K562 (cell line): ENCODE data around the gene SESN2. TPM values are rescaled to one million over a fixed set of nuclear protein-coding genes. Genes with fewer than 3 reads are reported as not detected.

ENCODE experiments used
- ATF2 ChIP-seq: sonication (generic); formaldehyde crosslinking; IDR thresholded peaks from 2 replicates; pipeline ENCODE4 v1.8.1; 2022; ENCODE audit warnings: missing genetic modification reagents
- CREB5 ChIP-seq: fragments of 250-450 bp; sonication (Bioruptor Pico); IDR thresholded peaks from 2 replicates; pipeline ENCODE4 v1.5.0; 2020; ENCODE audit warnings: mild to moderate bottlenecking
- FUS ChIP-seq: fragments of 200-400 bp; formaldehyde crosslinking; optimal IDR thresholded peaks from 2 replicates; pipeline ENCODE3; 2017; ENCODE audit warnings: low read depth, low read length
- JUN ChIP-seq, 2 experiments: sonication (generic) in 1 of 2; formaldehyde crosslinking in 1 of 2; IDR thresholded peaks; 2 replicates each; pipeline versions ENCODE4 v1.6.1 to v1.8.0; 2012 to 2022; ENCODE audit warnings: borderline replicate concordance in 2 of 2, mild to moderate bottlenecking in 2 of 2, improper control_type of control experiment in 1 of 2, low read depth in 1 of 2, low read length in 1 of 2, missing genetic modification reagents in 1 of 2
- JUNB ChIP-seq: fragments of 450-650 bp; formaldehyde crosslinking; conservative IDR thresholded peaks from 2 replicates; pipeline ENCODE4 v1.4.0; 2020; ENCODE audit warnings: mild to moderate bottlenecking
- L3MBTL2 ChIP-seq: fragments of 450-650 bp; IDR thresholded peaks from 2 replicates; pipeline ENCODE4 v1.6.1; 2016; ENCODE audit warnings: mild to moderate bottlenecking, moderate library complexity
- RNF2 ChIP-seq: sonication (generic); IDR thresholded peaks from 2 replicates; pipeline ENCODE4 v1.6.1; 2016
- SRSF1 ChIP-seq: fragments of 200-400 bp; formaldehyde crosslinking; IDR thresholded peaks from 2 replicates; pipeline ENCODE4 v1.6.1; 2017; ENCODE audit warnings: mild to moderate bottlenecking, low read depth, low read length, moderate library complexity
- ZBTB26 ChIP-seq: fragments of 450-650 bp; formaldehyde crosslinking; IDR thresholded peaks from 2 replicates; pipeline ENCODE4 v1.4.0; 2022; ENCODE audit warnings: missing genetic modification characterization
- ZEB2 ChIP-seq: fragments of 450-650 bp; IDR thresholded peaks from 2 replicates; pipeline ENCODE4 v1.6.1; 2016
- ZFX ChIP-seq: sonication (generic); formaldehyde crosslinking; IDR thresholded peaks from 2 replicates; pipeline ENCODE4 v1.8.0; 2022; ENCODE audit warnings: mild to moderate bottlenecking, missing genetic modification reagents, moderate library complexity
- ZNF174 ChIP-seq: fragments of 250-450 bp; sonication (Bioruptor Pico); IDR thresholded peaks from 2 replicates; pipeline ENCODE4 v1.4.0; 2020; ENCODE audit warnings: mild to moderate bottlenecking
- ZNF224 ChIP-seq: sonication (generic); formaldehyde crosslinking; IDR thresholded peaks from 2 replicates; pipeline ENCODE4 v1.8.0; 2022; ENCODE audit warnings: mild to moderate bottlenecking, missing genetic modification reagents
- ZNF586 ChIP-seq: fragments of 450-650 bp; formaldehyde crosslinking; conservative IDR thresholded peaks from 2 replicates; pipeline ENCODE4 v1.4.0; 2020; ENCODE audit warnings: mild to moderate bottlenecking, moderate library complexity
- ZNF668 ChIP-seq: fragments of 250-450 bp; sonication (Bioruptor Pico); IDR thresholded peaks from 2 replicates; pipeline ENCODE4 v1.8.0; 2022; ENCODE audit warnings: mild to moderate bottlenecking, inconsistent platforms
- ZNF695 ChIP-seq: fragments of 450-650 bp; formaldehyde crosslinking; IDR thresholded peaks from 2 replicates; pipeline ENCODE4 v1.4.0; 2020; ENCODE audit warnings: mild to moderate bottlenecking, moderate library complexity
- ZNF707 ChIP-seq: fragments of 250-450 bp; sonication (Bioruptor Pico); conservative IDR thresholded peaks from 2 replicates; pipeline ENCODE4 v1.8.0; 2022; ENCODE audit warnings: inconsistent platforms, mild to moderate bottlenecking, moderate library complexity
- ZNF764 ChIP-seq: fragments of 250-450 bp; sonication (Bioruptor Pico); IDR thresholded peaks from 2 replicates; pipeline ENCODE4 v1.4.0; 2020; ENCODE audit warnings: low read depth, mild to moderate bottlenecking, moderate library complexity
- ZNF79 ChIP-seq: fragments of 250-450 bp; sonication (Bioruptor Pico); IDR thresholded peaks from 2 replicates; pipeline ENCODE4 v1.4.0; 2020; ENCODE audit warnings: low read depth, mild to moderate bottlenecking, moderate library complexity
- polyA plus RNA-seq, 8 experiments: library from polyadenylated mRNA; depleted of rRNA in 4 of 8; stranded (reverse) in 5 of 8; unstranded in 3 of 8; fragments of >200 nt; fragmentation: Nextera tagmentation in 2 of 8; fragmentation: Illumina TruSeq in 1 of 8; extraction: Ambion mirVana in 2 of 8; extraction: Trizol in 1 of 8; gene quantifications; 2 replicates each; pipeline versions ENCODE4 v1.2.1 to v1.2.3, GENCODE V29; 2011 to 2014; ENCODE audit warnings: inconsistent platforms in 1 of 8, missing spikeins in 1 of 8
- total RNA-seq, 7 experiments: library from RNA; depleted of rRNA in 6 of 7; stranded (reverse); fragments of >200 nt in 6 of 7; fragmentation: Illumina TruSeq in 2 of 7; extraction: Trizol in 2 of 7; gene quantifications; 2 replicates each; pipeline versions ENCODE4 v1.2.1 to v1.2.3, GENCODE V29; 2011 to 2021; ENCODE audit warnings: low replicate concordance in 1 of 7
- TF ChIP-seq, protein P1 (sequence below): fragments of 250-450 bp; sonication (Bioruptor Pico); IDR thresholded peaks from 2 replicates; pipeline ENCODE4 v1.5.1; 2021; ENCODE audit warnings: mild to moderate bottlenecking
- TF ChIP-seq, protein P2 (sequence below): fragments of 250-450 bp; sonication (Bioruptor Pico); IDR thresholded peaks from 2 replicates; pipeline ENCODE4 v1.9.0; 2021; ENCODE audit warnings: mild to moderate bottlenecking, inconsistent platforms

SESN2 gene
- total and polyA plus RNA-seq, 9 of the 15 experiments (the other 6 are each of a cell fraction or from before 2014, with no cell fraction given) = 3.7 to 71.3 (median 16.8) TPM

GRCh38 chr1:28259252-28259933 is at the start of gene SESN2 (continued):
- TF ChIP-seq, protein P1, sequence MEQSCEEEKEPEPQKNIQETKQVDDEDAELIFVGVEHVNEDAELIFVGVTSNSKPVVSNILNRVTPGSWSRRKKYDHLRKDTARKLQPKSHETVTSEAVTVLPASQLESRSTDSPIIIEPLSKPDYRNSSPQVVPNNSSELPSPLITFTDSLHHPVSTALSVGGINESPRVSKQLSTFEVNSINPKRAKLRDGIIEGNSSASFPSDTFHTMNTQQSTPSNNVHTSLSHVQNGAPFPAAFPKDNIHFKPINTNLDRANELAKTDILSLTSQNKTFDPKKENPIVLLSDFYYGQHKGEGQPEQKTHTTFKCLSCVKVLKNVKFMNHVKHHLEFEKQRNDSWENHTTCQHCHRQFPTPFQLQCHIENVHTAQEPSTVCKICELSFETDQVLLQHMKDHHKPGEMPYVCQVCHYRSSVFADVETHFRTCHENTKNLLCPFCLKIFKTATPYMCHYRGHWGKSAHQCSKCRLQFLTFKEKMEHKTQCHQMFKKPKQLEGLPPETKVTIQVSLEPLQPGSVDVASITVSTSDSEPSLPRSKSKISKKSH = no peak
- TF ChIP-seq ZNF707 (CRISPR knock-in tag) (no peak), CREB5 (CRISPR knock-in tag) (no peak), JUNB (CRISPR knock-in tag) (no peak), ATF2 (no peak), ZNF668 (CRISPR knock-in tag) (no peak), JUN (IDR thresholded peaks at IDR 0.05; ENCODE audit: borderline replicate concordance, low read depth, low read length) (peak; percentile 96; the same call in 1 of the 2 replicates), JUN (CRISPR knock-in tag; IDR thresholded peaks at IDR 0.05; ENCODE audit: borderline replicate concordance) (no peak), RNF2 (peak; percentile 67), ZFX (CRISPR knock-in tag) (peak; percentile 86), FUS (no peak), ZNF224 (CRISPR knock-in tag) (0 out of 2 replicates have a peak, but pooled peaks have one; percentile 70), ZNF695 (CRISPR knock-in tag) (no peak), ZBTB26 (CRISPR knock-in tag) (no peak), SRSF1 (no peak; the same call in 1 of the 2 replicates), ZNF586 (CRISPR knock-in tag) (peak; percentile 97), L3MBTL2 (no peak), ZNF79 (no peak), ZNF174 (CRISPR knock-in tag) (no peak), ZEB2 (no peak), ZNF764 (CRISPR knock-in tag) (0 out of 2 replicates have a peak, but pooled peaks have one; percentile 58)
- TF ChIP-seq, protein P2, sequence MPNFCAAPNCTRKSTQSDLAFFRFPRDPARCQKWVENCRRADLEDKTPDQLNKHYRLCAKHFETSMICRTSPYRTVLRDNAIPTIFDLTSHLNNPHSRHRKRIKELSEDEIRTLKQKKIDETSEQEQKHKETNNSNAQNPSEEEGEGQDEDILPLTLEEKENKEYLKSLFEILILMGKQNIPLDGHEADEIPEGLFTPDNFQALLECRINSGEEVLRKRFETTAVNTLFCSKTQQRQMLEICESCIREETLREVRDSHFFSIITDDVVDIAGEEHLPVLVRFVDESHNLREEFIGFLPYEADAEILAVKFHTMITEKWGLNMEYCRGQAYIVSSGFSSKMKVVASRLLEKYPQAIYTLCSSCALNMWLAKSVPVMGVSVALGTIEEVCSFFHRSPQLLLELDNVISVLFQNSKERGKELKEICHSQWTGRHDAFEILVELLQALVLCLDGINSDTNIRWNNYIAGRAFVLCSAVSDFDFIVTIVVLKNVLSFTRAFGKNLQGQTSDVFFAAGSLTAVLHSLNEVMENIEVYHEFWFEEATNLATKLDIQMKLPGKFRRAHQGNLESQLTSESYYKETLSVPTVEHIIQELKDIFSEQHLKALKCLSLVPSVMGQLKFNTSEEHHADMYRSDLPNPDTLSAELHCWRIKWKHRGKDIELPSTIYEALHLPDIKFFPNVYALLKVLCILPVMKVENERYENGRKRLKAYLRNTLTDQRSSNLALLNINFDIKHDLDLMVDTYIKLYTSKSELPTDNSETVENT (CRISPR knock-in tag) = peak; percentile 80
